Measurements from ENCODE around the gene NOL7.
A peak's percentile ranks its signal among the peaks of the same experiment; 100 is the strongest.

NOL7 gene

DNA sequence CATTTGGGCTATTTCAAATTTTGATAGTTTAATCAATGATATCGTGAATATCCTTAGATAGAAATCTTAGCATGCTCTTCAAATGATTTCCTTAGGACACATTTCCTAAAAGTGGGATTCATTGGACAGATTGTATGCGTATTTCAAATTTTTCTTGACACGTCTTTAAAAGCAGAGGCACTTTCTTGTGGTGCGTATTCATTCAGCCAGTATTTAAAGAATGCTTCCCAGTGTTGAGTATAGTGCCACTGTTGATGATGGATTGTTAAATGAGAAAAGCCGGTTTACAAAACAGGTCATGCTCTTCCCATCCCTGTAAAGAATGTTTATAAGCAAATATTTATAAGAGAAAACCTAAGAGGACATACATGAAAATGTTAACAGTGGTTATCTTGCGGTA, 15.1 kb upstream of the NOL7 start:
- DNase-seq, result no peak

DNA sequence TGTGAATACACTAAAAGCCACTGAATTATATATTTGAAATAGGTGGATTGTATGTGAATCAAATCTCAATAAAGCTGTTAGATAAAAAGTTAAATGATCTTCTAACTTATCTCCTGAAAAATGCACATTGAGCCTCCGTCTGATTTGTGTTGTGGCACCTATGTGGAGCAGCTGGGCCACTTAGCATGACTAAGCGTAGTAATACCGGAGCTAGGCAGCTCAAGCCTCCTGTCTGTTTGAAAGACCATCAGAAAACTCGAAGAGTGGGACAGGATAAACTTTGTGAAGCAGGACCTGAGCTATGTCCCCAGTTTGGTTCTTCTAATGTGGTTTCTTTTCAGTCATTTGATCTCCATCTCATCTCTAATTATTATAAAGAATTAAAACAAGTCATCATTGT, 11.0 kb upstream of the NOL7 start:
- no peak for DNase-seq

DNA sequence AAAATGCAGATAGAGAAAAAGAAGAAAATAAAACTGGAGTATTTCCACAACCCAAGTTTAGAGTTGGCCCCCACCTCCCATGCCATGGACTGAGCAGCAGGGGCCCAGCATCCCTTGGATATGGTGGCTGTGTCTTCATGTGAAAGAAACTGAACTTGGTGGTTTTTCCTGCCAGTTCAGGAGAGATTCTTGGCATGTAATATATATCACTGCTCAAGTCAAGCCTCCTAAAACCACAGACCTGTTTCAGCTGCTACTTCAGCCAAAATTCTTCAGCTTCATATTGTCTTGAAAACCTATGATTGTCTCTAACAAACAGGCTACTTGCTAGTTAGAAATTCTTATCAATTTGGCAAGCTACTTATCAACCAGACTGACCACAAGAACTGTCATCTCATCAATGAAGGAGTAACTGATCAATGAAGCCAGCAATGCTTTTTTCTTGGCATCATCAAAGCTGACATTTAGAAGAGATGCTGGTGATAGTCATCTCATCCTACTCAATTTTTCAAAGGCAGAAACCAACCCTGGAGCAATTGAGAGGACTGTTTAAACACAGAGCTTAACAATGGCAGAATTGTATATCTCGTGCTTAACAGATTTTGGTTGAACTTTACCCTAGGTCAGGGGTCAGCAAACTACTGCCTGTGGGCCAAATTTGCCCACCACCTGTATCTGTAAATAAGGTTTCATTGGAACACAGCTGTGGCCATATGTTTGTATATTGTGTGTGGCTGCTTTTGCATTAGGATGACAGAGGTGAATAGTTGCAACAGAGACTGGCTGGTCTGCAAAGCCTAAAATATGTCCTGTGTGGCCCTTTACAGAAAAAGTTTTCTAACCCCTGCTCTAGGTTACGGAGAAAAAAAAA, 10.4 kb upstream of the NOL7 start:
- DNase-seq, result no peak

DNA sequence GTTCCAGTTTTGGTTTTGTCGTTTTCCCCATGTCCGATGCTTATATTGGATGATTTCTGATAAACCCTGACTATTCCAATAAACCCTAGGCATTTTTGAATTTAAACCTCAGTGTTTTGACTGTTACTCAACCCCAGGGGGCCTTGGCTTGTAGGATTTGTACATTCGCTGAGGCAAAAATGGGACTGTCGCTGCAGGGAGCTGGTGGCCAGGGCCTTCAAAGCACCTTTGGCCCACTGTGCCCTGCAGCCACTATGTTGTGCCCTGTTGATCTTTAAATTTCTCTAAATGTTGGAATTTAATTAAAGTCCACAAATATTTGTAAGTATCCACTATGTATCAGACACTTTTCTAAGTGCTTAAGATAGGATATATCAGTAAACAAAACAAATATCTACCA, 9.5 kb upstream of the NOL7 start:
- DNase-seq, result no peak

DNA sequence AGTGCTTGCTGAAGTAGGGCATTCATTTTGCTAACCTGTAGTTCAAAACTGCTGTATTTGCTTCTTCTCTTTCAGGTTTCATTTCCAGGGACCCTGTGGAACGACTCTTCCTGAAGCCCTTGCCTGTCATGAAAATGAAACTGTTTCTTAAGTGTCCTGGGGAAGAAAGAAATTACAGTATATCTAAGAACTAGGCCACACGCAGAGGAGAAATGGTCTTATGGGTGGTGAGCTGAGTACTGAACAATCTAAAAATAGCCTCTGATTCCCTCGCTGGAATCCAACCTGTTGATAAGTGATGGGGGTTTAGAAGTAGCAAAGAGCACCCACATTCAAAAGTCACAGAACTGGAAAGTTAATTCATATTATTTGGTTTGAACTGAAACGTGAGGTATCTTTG, 3.4 kb upstream of the NOL7 start:
- no peak for DNase-seq

GRCh38 chr6:13613029-13613594, 2.0 kb upstream of the NOL7 start:
- DNase-seq, result no peak

DNA sequence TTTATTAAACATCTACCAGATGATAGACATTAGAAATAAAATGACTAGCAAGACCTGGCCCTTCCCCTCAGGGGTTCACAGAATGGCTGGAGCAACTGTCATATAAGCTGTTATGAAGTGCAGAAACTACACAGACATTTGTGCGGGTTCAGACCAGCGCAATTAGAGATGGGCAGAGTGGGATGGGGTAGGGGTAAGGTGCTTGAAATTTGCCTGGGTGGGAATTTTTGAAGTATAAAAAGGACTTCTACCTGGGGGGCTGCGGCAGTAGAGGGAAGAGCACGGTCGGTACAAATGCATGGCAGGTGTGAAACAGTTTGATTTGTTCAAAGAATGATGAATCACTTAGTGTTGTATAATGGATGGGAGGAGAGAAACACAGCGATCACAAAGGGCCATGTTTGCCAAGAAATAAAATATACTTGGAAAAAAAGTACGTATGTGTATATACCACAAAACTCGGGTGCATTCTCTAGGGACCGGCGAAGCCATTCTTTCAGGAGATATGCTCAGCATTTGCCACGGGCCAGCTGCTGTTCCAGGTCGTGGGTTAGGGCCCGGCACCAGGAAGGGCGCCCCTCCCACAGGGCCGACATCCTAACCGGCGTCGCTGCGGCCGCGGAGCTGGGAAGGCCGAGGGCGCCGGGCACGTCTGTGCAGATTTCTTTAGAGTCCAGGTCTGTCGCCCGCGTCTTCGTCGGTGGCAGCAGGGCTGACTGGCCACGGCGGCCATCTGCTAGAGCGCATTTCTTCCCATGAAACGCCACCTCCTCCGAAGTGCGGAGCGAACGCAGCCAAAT, 809 bp upstream of the NOL7 start:
- DNase-seq, result peak in 1 of 2 donors; percentile 48

- no peak for DNase-seq
Measured at GRCh38 chr6:13615792-13616120, 621 bp downstream of the NOL7 start.

- DNase-seq, result no peak
Measured at GRCh38 chr6:13617066-13617465, 1.9 kb downstream of the NOL7 start.

- no peak for DNase-seq
Measured at GRCh38 chr6:13624871-13625288, 9.7 kb downstream of the NOL7 start.

DNA sequence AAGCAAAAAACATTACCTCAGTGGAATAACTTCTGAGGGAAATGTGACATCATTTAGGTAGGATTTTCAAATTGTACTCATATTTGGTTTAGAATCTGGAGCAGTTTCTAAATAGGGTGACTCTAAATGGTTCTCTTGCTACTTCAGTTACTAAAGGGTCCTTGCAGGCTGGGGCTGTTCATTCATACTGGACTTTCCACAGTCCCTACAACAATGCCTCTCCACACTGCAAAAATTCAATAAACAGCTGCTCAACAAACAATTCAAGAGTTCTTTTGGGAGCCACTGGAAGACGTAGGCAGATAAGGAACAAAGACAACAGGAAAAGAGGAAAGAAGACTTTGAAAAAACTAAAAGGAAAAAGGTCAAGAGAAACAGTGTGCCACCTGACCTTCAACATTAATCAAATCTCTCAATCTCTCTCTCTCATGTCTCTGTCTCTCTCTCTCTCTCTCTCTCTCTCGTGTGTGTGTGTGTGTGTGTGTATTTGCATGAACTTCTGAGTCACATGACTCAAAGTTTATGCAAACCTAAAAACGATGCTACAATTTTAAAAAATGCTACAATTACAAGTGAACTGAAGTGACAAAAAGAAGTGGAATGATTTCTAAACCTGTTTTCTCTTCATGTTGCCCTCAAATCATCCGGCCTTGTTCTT, 14.5 kb downstream of the NOL7 start:
- DNase-seq, result no peak

DNA sequence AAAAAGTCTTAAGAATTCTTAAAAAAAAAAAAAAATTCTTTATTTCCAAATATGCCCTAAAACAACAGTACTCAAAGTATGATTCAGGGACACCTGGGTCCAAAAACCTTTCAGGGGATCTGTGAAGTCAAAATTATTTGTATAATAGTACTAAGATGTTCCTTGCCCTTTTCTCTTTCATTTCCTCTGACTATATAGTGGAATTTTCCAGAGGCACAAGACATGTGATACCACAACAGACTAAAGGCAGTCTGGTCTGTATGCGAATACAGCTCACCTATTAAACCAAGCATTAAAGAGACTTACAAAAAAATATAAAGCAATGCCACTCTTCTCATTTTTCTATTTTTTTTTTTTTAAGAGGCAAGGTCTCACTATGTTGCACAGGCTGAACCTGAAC, 15.4 kb downstream of the NOL7 start:
- no peak for DNase-seq

DNA sequence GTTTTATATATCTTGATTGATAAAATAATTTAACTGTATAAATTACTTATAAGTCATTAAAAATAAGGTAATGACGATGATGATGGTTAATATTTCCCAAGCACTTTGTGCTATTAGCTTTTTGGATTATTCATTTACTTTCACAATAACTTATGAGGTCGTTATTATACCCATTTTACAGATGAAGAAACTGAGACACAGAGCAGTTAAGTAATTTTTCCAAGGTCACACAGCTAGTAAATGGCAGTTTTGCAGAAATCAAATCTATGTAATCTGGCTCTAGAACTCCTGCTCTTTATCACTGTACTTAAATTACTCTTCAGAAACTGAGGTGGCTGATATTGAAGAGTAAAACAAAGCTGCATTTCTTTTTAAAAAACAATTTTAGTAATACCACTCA, 18.2 kb downstream of the NOL7 start:
- no peak for DNase-seq

DNA sequence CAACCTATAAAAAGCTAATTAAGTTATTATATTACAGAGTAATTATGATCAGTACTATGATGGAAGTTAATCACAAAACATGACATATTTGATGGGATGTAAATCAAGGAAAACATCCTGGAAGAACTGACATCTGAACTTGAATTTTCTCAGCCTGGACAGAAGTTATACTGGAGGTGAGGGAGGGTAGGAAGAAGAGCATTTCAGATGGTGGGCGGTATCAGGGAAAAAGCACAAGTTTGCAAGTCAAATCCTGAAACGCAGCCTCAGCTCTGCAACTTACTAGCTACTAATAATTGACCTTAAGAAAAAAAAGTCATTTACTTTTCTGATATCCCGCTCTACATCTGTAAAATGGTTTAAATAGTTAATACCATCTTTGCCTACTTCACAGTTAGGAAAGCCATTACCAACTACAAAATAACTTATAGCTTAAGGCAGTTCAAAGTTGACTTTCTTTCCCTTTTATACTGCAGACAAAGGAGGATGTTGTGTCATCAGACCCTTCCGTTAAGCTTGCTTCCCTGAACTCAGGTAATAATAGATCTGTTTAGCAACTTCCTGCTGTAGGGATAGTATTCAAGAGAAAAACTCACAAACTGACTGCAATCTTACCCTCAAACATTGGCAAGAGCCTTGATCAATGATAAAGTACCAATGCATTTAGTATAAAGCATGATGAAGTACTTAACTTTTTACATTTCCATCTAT, 21.0 kb downstream of the NOL7 start:
- no peak for DNase-seq

- DNase-seq, result no peak
Measured at GRCh38 chr6:13638014-13638413, 22.9 kb downstream of the NOL7 start.

DNA sequence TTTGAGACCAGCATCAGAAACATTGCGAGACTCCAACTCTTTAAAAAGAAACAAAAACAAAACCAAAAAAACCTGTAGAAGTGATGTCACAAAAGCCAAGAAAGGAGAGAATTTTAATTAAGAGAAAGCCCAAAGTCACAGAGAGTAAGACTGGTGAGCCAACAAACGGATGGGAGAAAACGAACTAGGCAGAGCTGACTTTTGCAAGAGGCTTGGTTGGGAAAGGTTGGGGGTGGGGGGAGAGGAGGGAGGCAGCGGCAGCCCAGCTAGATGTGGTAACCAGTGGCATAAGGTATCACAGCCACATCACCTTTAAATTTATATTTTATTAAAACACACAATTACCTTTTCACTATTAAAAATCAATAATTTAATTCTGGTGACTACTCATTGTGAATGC, 23.5 kb downstream of the NOL7 start:
- no peak for DNase-seq

DNA sequence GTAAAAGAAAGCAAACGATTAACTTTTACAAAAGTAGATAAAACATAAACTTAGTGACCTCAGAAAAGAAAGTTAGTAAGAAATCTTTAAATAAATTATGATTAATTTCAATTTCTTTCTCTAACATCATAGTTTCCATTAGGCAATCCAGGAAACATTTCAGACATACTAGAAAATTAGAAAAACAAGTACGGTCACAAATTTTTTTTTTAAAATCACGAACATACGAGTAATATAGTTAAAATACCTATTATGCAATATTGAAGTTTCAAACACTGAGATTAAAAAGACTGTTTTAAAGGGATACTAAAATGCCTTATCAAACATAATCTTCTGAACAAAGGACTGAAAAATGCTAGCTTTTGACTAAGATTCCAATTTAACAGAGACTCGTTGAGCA, 26.2 kb downstream of the NOL7 start:
- DNase-seq, result no peak

DNA sequence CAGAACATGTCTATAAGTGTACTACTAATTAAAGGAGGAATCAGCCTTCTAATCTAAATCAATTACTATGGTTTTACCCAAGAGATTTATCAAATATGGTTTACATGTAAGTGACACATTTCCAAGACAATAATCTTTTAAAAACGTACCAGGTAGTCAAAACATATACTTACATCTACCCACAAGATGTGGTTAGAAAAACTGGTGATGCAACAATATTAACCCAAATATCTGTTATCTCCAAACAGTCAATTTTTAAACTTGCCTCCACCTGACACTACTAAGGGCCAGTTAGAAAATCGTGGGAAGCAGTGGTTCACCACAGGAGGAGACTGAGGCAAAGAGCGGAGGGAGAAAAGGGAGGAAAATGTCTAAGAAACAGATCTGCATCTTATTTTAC, 28.0 kb downstream of the NOL7 start:
- no peak for DNase-seq

- DNase-seq, result no peak
Measured at GRCh38 chr6:13648850-13649249, 33.7 kb downstream of the NOL7 start.

- no peak for DNase-seq
Measured at GRCh38 chr6:13649393-13649792, 34.3 kb downstream of the NOL7 start.

- DNase-seq, result no peak
Measured at GRCh38 chr6:13653296-13653695, 38.2 kb downstream of the NOL7 start.

- DNase-seq, result no peak
Measured at GRCh38 chr6:13654496-13654895, 39.4 kb downstream of the NOL7 start.

GRCh38 chr6:13655700-13656099, 40.6 kb downstream of the NOL7 start:
- DNase-seq, result no peak

Measured in hippocampal formation (tissue), 2 donors.